WTC11 (cell line): ENCODE data around the gene NOX5. TPM values are rescaled to one million over a fixed set of nuclear protein-coding genes. Genes with fewer than 3 reads are reported as not detected.
"Not testable (repeated sequence)": the region's sequence is repeated elsewhere in the genome, so short reads cannot be mapped to it uniquely, and the experiment has no call there.

Experiments used
- ATAC-seq: fragments of 200-7000 bp; cut with Tn5 transposase; 2 replicates; pipeline ENCODE4 v1.10.0; 2021; ENCODE audit warnings: mild to moderate bottlenecking, moderate library complexity
- CTCF ChIA-PET: fragments of 300-600 bp; sonication (Branson Sonifier 250); formaldehyde crosslinking; loops from one replicate; lab custom pipeline; 2021; ENCODE audit warnings: antibody characterized with exemption; lab: Charles Lee
- POLR2A ChIA-PET: fragments of 350-600 bp; sonication (Branson Sonifier 250); formaldehyde crosslinking; loops from one replicate; lab custom pipeline; 2021; ENCODE audit warnings: antibody characterized with exemption; lab: Charles Lee
- DNase-seq: peaks from one replicate; pipeline ENCODE4 v3.0.0; 2021; ENCODE audit warnings: low spot score
- H3K27ac Mint-ChIP-seq: 2 replicates; pipeline ENCODE4 v1.8.0; 2021; ENCODE audit warnings: mixed read lengths
- H3K27me3 Mint-ChIP-seq: 2 replicates; pipeline ENCODE4 v1.8.0; 2021; ENCODE audit warnings: low read depth, mild to moderate bottlenecking, moderate library complexity, mixed read lengths
- H3K36me3 Mint-ChIP-seq: 2 replicates; pipeline ENCODE4 v1.8.0; 2021; ENCODE audit warnings: mixed read lengths
- H3K4me1 Mint-ChIP-seq: 2 replicates; pipeline ENCODE4 v1.8.0; 2022; ENCODE audit warnings: mixed read lengths
- H3K4me3 Mint-ChIP-seq: 2 replicates; pipeline ENCODE4 v1.8.0; 2021; ENCODE audit warnings: mild to moderate bottlenecking, moderate library complexity, mixed read lengths
- H3K9me3 Mint-ChIP-seq: 2 replicates; pipeline ENCODE4 v1.8.0; 2021; ENCODE audit warnings: mixed read lengths
- FOXJ3 ChIP-seq: sonication (generic); formaldehyde crosslinking; IDR thresholded peaks from 2 replicates; pipeline ENCODE4 v1.9.0; 2021; ENCODE audit warnings: missing genetic modification reagents, mild to moderate bottlenecking, borderline replicate concordance
- FOXP4 ChIP-seq: sonication (generic); formaldehyde crosslinking; IDR thresholded peaks from 2 replicates; pipeline ENCODE4 v1.8.0; 2022; ENCODE audit warnings: mild to moderate bottlenecking, missing genetic modification reagents
- GRHL2 ChIP-seq: fragments of 250-450 bp; sonication (Bioruptor Pico); IDR thresholded peaks from 2 replicates; pipeline ENCODE4 v1.8.0; 2022; ENCODE audit warnings: mild to moderate bottlenecking, moderate library complexity; ENCODE audit not compliant: insufficient replicate concordance, severe bottlenecking
- HMGXB4 ChIP-seq: sonication (generic); formaldehyde crosslinking; IDR thresholded peaks from 2 replicates; pipeline ENCODE4 v1.8.1; 2023; ENCODE audit warnings: mild to moderate bottlenecking, moderate library complexity, missing genetic modification reagents
- JUN ChIP-seq: sonication (generic); formaldehyde crosslinking; IDR thresholded peaks from 2 replicates; pipeline ENCODE4 v1.8.0; 2023; ENCODE audit warnings: mild to moderate bottlenecking, missing genetic modification reagents
- MAX ChIP-seq: sonication (generic); formaldehyde crosslinking; IDR thresholded peaks from 2 replicates; pipeline ENCODE4 v1.8.0; 2022; ENCODE audit warnings: mild to moderate bottlenecking, missing genetic modification reagents
- MXD4 ChIP-seq: fragments of 250-450 bp; sonication (Bioruptor Pico); IDR thresholded peaks from 2 replicates; pipeline ENCODE4 v1.8.0; 2021; ENCODE audit warnings: mild to moderate bottlenecking, moderate library complexity, borderline replicate concordance
- NFATC4 ChIP-seq: fragments of 250-450 bp; sonication (Bioruptor Pico); IDR thresholded peaks from 2 replicates; pipeline ENCODE4 v1.9.0; 2021; ENCODE audit warnings: mild to moderate bottlenecking
- ZNF219 ChIP-seq: sonication (generic); formaldehyde crosslinking; IDR thresholded peaks from 2 replicates; pipeline ENCODE4 v1.8.0; 2023; ENCODE audit warnings: missing genetic modification reagents, mild to moderate bottlenecking, borderline replicate concordance
- ZNF396 ChIP-seq: fragments of 250-450 bp; sonication (Bioruptor Pico); IDR thresholded peaks from 2 replicates; pipeline ENCODE4 v1.8.0; 2021; ENCODE audit warnings: mild to moderate bottlenecking, moderate library complexity, borderline replicate concordance
- ZNF532 ChIP-seq: fragments of 250-450 bp; sonication (Bioruptor Pico); IDR thresholded peaks from 2 replicates; pipeline ENCODE4 v1.9.0; 2021; ENCODE audit warnings: mild to moderate bottlenecking, borderline replicate concordance
- total RNA-seq: library from RNA; stranded (reverse); gene quantifications from 3 replicates; pipeline ENCODE4 v1.2.3, GENCODE V29; 2021
- TF ChIP-seq, protein P1 (sequence below): sonication (generic); formaldehyde crosslinking; IDR thresholded peaks from 2 replicates; pipeline ENCODE4 v1.8.1; 2022; ENCODE audit warnings: mild to moderate bottlenecking, missing genetic modification reagents, moderate library complexity, borderline replicate concordance
- TF ChIP-seq, protein P2 (sequence below): fragments of 250-450 bp; sonication (Bioruptor Pico); conservative IDR thresholded peaks from 2 replicates; pipeline ENCODE4 v1.9.0; 2021; ENCODE audit warnings: mild to moderate bottlenecking
- TF ChIP-seq, protein P3 (sequence below): sonication (generic); formaldehyde crosslinking; conservative IDR thresholded peaks from 2 replicates; pipeline ENCODE4 v1.8.1; 2022; ENCODE audit warnings: mild to moderate bottlenecking, missing genetic modification reagents
- TF ChIP-seq, protein P4 (sequence below): fragments of 250-450 bp; sonication (Bioruptor Pico); IDR thresholded peaks from 2 replicates; pipeline ENCODE4 v1.9.0; 2021; ENCODE audit warnings: moderate library complexity, mild to moderate bottlenecking, inconsistent platforms, borderline replicate concordance
- TF ChIP-seq, protein P5 (sequence below): sonication (generic); formaldehyde crosslinking; IDR thresholded peaks from 2 replicates; pipeline ENCODE4 v1.8.1; 2023; ENCODE audit warnings: mild to moderate bottlenecking, missing genetic modification reagents

NOX5 gene
- total RNA-seq, 1 experiment from 2014 or later = not detected

DNA sequence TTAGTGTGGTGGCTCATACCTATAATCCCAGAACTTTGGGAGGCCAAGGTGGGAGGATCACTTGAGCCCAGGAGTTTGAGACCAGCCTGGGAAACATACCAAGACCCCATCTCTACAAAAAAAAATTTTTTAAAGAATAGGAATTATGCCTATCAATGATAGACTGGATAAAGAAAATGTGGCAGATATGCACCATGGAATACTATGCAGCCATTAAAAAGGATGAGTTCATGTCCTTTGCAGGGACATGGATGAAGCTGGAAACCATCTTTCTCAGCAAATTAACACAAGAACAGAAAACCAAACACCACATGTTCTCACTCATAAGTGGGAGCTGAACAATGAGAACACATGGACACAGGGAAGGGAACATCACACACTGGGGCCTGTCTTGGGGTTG lies 54.8 kb downstream of the NOX5 start:
- H3K27ac Mint-ChIP-seq, ATAC-seq, H3K4me3 Mint-ChIP-seq, DNase-seq, CTCF ChIA-PET, POLR2A ChIA-PET: not testable (repeated sequence)
- peaks cover 12% of the 10 kb centered on the region for H3K4me1 Mint-ChIP-seq
- H3K36me3 Mint-ChIP-seq = peaks cover 24% of the 10 kb centered on the region
- H3K9me3 Mint-ChIP-seq = peaks cover 34% of the 10 kb centered on the region
- peaks cover 24% of the 10 kb centered on the region for H3K27me3 Mint-ChIP-seq

DNA sequence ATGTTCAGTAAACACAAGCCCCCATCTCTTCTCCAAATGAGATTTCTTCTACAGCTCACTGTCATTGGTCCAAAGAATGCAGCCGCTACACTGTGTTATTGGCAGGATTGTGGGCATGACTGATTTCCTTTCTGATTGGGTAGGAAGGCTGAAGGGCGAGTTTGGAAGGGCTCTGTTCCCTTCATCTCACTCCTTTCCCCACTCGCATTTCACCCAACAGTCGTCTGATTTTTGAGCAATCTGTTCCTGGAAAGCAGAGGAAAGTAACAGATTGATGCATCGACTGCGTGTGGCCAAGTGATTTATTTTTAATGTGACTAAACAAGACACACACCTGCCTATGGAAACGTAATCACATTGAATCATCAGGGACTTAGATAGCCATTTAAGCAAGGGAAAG lies 55.5 kb downstream of the NOX5 start:
- Mint-ChIP-seq H3K4me3 (no peak overlapping the region), H3K9me3 (peaks cover 34% of the 10 kb centered on the region), H3K27me3 (peaks cover 24% of the 10 kb centered on the region), H3K27ac (no peak overlapping the region), H3K4me1 (peaks cover 12% of the 10 kb centered on the region), H3K36me3 (peaks cover 24% of the 10 kb centered on the region)
- ChIA-PET POLR2A (no interaction called here), CTCF (no interaction called here)
- DNase-seq (no peak), ATAC-seq (no peak)
- TF ChIP-seq GRHL2 (no peak), MAX (CRISPR knock-in tag) (no peak), FOXJ3 (CRISPR knock-in tag) (no peak), NFATC4 (CRISPR knock-in tag) (no peak), ZNF396 (CRISPR knock-in tag) (no peak), HMGXB4 (CRISPR knock-in tag) (no peak), ZNF219 (CRISPR knock-in tag) (no peak), MXD4 (no peak), FOXP4 (CRISPR knock-in tag) (no peak), JUN (CRISPR knock-in tag) (no peak), ZNF532 (CRISPR knock-in tag) (no peak)
- TF ChIP-seq, protein P1, sequence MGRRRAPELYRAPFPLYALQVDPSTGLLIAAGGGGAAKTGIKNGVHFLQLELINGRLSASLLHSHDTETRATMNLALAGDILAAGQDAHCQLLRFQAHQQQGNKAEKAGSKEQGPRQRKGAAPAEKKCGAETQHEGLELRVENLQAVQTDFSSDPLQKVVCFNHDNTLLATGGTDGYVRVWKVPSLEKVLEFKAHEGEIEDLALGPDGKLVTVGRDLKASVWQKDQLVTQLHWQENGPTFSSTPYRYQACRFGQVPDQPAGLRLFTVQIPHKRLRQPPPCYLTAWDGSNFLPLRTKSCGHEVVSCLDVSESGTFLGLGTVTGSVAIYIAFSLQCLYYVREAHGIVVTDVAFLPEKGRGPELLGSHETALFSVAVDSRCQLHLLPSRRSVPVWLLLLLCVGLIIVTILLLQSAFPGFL = no peak
- TF ChIP-seq, protein P2, sequence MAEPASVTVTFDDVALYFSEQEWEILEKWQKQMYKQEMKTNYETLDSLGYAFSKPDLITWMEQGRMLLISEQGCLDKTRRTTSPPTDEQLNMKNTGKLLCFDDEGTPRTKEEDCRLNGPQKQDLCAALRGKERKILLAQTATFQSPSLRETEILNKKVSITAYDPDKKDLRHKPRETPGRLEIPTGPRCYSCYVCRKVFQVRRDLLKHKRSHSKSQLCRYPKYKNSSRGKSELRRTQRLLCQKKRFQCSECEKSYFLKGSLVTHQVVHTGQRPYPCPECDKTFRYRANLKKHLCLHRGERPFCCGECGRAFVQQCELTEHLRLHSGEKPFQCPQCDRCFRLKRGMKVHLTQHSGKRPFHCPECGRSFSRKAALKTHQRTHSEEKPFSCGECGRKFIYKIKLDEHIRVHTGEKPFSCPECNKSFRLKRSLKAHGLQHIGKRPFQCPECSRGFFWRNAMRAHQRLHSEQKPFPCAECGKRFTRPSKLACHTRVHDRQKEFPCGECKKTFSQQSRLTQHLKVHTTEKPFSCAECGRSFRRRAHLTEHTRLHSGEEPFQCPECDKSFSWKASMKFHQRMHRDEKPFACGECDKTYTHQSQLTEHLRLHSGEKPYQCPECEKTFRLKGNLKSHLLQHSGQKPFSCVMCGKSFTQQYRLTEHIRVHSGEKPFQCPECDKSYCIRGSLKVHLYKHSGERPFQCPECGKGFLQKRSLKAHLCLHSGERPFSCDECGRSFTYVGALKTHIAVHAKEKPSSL (CRISPR knock-in tag) = no peak
- TF ChIP-seq, protein P3, sequence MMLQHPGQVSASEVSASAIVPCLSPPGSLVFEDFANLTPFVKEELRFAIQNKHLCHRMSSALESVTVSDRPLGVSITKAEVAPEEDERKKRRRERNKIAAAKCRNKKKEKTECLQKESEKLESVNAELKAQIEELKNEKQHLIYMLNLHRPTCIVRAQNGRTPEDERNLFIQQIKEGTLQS (CRISPR knock-in tag) = no peak
- TF ChIP-seq, protein P4, sequence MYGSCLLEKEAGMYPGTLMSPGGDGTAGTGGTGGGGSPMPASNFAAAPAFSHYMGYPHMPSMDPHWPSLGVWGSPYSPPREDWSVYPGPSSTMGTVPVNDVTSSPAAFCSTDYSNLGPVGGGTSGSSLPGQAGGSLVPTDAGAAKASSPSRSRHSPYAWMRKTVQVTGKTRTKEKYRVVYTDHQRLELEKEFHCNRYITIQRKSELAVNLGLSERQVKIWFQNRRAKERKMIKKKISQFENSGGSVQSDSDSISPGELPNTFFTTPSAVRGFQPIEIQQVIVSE = no peak
- TF ChIP-seq, protein P5, sequence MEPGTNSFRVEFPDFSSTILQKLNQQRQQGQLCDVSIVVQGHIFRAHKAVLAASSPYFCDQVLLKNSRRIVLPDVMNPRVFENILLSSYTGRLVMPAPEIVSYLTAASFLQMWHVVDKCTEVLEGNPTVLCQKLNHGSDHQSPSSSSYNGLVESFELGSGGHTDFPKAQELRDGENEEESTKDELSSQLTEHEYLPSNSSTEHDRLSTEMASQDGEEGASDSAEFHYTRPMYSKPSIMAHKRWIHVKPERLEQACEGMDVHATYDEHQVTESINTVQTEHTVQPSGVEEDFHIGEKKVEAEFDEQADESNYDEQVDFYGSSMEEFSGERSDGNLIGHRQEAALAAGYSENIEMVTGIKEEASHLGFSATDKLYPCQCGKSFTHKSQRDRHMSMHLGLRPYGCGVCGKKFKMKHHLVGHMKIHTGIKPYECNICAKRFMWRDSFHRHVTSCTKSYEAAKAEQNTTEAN = no peak
